ENCODE results near the gene KRTAP11-1.

Gene KRTAP11-1, protein sequence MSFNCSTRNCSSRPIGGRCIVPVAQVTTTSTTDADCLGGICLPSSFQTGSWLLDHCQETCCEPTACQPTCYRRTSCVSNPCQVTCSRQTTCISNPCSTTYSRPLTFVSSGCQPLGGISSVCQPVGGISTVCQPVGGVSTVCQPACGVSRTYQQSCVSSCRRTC

DNA sequence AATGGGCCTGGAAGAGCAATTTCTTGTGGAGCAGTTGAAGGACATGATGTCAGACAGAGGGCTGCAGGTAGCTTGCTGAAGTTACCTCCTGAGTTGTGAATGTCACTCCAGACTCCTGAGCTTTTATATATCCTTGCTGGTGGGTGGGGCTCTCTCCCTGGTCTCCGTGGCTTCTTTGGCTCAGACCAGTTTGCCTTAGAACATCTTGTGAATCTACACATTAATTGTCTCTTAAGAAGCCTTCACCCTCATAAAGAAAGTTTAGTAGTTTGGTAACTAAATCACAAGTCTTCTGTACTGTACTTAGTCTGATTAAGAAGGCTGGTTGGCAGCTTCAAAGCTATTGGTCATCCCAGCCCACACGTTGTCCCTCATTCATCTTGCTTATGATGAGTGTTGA, at the start of gene KRTAP11-1:
Gene KRTAP11-1, minus strand, starts transcription at position 101 of the 400 bp plus-strand sequence. Its CDS starts 56 bp downstream, at position 45.
- no peak for DNase-seq

DNA sequence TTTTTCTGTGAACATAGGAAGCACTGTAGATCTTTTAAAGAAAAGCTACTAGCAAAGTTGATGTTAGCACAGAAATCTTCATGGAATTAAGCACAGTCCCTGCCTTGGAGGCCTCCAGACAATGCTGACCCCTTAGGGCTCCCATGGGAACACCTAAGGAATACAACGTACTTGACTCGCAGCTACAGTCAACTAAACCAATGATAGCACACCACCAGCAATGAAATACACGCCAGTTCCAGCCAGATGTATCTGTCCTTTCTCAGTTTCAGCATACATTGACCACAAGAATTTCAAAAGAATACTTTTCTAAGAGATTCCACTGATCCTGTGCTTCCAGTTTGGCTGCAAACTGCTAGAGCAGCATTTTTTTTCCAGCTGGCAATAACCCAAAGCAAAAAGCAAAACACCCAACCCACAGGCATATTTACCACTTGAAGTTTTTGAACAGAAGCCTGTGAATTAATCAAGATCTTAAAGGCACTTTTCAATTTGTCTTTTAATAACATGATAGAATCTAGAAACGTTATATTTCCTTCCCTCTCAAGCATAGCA, 42.8 kb upstream of the KRTAP11-1 start:
- no peak for DNase-seq

DNA sequence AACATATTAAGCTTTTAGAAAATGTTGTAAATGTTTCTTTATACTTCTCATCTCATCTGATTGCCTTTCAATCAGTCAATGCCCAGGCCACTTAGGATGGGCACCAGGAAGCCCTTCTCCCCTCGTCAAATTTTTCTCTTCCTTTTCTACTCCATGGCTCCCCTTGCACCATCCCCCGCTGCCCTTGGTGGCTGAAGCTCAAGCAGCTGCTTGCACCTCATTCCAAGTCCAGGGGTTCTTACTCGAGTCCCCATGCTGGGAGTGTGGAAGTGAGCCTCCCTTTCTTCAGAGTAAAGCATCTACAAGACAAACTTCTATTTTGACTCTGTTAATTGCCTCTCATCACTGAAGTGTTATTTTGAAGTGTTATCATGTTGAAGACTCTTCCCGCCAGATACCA, 39.7 kb upstream of the KRTAP11-1 start:
- no peak for DNase-seq

DNA sequence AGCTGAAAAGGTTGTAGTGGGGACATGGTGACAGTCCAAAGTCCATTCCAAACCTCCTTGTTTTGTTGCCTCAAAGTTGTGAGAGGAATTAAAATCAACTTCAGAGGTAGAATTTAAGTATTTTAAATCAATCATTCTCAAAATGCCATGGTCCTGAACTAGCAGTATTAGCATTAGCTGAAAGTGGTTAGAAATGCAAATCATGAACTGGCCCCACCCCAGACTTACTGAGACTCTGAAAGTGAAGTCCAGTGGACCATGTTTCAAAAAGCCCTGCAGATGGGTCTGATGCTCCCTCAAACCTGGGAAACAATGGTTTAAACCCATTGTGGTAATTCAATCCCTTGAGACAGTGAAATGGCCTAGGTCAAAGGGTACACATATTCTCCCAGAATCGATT, 36.2 kb upstream of the KRTAP11-1 start:
- no peak for DNase-seq

DNA sequence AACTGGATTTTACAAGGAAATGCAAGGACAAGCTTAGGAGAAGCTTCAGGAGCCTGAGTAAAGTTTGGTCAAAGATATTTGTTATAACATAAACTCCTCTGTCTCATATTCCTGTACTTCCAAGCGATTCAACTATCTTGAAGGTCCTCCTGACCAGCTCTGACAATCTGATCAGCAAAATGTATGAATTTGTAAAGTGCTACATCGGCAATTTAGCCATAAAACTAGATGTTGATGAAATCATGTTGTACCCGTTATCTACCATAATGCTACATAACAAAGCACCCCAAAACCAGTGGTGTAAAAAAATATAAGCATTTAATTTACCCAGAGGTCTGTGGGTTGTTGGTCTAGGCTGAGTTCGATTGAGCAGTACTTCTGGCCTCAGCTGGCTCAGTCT, 19.5 kb upstream of the KRTAP11-1 start:
- no peak for DNase-seq

DNA sequence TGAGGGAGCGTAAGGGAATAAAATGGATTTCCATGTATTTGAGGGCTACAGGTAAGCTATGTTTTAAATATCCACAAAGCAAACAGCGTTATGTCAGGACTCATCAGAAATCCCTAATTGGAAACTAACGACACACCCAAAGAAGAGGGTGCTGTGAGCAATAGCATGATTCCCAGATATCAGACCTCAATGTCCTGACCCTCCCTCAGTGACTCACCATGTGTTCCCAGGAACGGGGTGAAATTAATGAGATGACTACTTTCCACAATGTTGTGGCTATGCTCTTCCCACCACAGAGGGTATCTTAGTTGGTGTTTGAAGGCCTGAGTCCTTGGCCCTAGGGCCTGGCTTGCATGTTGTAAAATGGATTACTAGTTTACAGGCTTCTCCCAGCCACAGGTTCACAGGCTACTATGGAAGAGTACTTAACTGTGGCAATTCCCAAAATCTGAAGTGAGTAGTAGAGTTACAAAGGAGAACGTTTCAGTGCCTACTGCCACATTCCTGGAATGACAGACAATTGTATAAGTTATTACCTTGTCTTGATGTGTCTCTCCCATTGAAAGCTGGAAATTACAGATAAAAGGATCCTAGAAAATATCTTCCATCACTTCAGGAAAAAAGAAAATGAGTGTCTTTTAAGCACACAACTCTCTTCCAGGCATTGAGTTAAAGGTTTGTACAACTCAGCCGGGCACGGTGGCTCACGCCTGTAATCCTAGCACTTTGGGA, 1.7 kb upstream of the KRTAP11-1 start:
- no peak for DNase-seq

DNA sequence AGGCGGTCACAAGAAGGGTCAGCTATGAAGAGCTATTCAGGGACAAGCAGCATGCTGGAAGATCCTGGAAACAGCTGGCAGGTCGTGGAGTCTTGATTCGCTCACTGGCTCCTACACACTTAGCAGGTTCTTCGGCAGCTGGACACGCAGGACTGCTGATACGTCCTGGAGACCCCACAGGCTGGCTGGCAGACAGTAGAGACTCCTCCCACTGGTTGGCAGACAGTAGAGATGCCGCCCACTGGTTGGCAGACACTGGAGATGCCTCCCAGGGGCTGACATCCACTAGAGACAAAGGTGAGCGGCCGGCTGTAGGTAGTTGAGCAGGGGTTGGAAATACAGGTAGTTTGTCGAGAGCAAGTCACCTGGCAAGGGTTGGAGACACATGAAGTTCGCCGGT, 466 bp downstream of the KRTAP11-1 start:
- no peak for DNase-seq

DNA sequence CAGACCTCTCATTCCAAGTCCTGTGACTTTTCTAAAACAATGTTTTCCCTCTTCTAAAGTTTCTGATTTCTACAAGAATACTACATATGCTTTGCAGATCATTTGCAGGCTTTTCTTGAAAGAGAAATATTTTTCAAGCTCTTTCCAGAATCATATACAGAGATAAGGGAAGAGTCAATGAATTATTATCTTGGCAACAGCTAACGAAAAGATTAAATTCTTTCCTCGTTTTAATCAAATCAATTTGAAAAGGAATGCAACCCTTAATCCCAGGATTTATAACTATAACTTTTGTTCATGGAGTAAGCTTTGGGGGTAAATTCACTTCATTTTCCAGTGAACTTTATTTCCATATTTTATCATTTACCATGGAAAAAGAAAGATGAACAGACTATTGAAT, 6.9 kb downstream of the KRTAP11-1 start:
- no peak for DNase-seq

DNA sequence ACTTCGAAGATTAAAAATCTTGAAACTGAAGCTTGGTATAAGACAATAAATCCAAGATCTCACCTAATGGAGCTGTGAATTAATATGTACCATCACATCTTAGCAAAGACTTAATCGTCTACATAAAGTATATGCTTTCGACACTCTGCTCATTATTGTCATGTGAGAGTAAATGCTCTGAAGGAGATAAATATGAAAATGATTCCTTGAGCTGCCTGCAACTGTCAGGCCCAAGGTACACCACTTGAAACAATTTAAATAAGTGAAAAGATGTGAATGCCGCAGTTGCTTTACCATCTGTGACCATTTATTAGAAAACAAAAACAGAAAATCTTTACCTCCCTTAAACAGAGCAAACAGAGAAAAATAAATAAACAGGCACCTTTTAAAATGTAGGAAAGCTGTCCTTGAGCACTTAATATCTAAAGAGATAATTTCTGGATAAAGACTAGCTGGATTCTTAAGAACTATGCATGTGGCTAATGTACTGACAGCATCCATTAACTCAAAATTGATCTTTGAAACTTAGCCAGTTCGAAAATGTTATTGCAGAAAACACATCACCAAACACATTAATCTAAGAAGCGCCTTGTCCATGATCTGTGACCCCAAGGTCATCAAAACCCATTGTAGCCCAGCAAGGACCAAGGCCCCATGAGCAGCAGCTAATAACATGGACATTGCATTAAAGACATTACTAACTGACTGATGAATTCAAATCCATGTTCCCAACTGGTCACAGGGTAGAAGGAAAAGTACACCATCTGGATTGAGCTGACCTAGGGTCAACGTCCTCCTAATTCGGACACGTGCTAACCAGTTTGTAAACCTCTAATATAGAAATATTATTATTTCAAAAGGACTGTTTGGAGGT, 33.5 kb downstream of the KRTAP11-1 start:
- DNase-seq: no peak

DNA sequence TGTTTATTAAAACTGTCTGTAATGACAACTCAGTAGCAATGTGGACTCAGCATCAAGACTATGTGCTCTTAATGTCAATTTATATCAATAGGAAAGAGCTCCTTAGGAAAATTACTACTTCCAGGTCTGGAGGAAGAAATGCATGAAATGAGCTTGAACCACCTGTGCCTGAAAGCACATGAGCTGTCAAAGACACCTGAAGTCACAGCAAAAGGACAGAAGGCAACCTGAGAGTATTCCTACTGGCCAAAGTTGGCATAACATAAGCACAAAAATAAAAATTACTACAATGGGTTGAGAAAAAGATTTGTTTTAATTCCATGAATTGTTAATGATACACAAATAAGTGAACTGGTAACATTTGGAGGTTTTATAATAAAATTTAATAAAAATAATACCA, 38.4 kb downstream of the KRTAP11-1 start:
- DNase-seq: no peak

DNA sequence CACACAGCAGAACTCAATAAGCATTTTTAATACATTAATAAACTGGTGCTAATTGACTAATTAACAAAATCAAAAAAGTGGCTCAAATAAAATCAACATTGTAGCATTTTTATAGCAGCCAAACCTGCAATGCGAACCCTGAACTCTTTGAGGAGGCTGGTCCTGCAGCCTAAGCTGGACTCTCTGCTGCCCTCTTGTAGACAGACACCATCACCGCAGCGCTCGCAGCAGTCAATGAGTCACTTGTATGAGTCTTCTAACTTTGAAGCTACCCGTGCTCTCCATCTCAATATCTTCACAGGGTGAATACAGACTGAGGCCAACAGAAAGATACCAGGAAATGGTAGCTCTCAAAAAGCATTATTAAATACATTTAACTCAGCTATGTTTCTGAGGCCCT, 42.1 kb downstream of the KRTAP11-1 start:
- DNase-seq: peak; percentile 4

DNA sequence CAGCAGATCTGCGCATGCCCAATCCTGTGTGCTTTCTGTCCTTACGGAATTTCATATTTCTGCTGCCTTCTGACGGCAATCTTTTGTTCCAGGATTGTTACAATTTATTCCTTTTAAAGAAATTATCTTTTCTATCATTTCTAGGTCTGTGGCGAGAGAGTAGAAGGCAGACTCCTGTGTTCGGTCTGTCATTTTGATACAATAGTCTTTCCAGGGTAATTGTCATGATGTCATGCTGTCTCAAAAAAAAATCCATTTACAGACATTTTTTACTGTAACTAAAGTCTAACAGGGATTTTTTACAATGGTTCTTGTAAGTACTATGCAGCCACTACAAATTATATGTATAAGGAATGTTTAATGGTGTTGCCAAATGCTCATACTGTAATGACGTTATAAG, 42.8 kb downstream of the KRTAP11-1 start:
- DNase-seq: no peak

DNA sequence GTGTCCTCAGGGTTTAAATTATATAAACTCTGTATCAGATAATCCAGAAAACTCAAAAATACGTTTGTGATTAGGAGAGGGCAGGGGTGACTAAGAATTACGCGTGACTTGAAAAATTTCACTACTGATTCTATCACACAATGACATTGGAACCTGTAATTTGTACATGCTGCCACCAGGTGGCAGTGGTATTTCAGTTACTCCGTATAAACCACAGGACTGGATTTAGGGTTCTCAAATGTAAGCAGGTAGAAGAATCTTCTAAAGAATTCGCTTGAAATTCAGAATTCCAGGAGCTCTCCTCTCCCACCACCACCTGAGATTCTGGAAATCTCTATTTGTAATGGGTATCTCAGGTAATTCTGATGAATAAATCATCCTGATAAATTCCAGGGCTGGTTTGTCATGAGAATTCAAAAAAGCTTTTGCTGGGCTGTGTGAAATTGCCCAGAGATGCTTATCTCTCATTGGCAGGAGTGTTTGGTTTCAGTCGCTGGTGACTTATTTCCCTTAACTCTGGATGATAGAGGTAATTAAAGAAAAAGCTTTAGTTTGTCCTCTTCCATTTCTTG, 50.1 kb downstream of the KRTAP11-1 start:
- DNase-seq: peak; percentile 26

Measured in activated gamma-delta T cell treated with Interleukin-2 at 50 U/mL for 16 hours (primary cell).